K562 (cell line): Measurements from ENCODE around the gene MRPL58. TPM values are rescaled to one million over a fixed set of nuclear protein-coding genes. Genes with fewer than 3 reads are reported as not detected.

ENCODE experiments used
- CBFA2T3 ChIP-seq: fragments of 450-650 bp; IDR thresholded peaks from 2 replicates; pipeline ENCODE4 v1.6.1; 2017
- ESRRB ChIP-seq: fragments of 250-450 bp; sonication (Bioruptor Pico); IDR thresholded peaks from 2 replicates; pipeline ENCODE4 v1.5.0; 2020; ENCODE audit warnings: mild to moderate bottlenecking, moderate library complexity, borderline replicate concordance
- JUND ChIP-seq, 2 experiments: IDR thresholded peaks; 2 replicates in 1 of 2; 3 replicates in 1 of 2; pipeline ENCODE4 v1.6.1; 2011; ENCODE audit warnings: borderline replicate concordance in 2 of 2, low read depth in 2 of 2, low read length in 2 of 2, improper control_type of control experiment in 1 of 2, missing biosample characterization in 1 of 2, missing genetic modification characterization in 1 of 2, missing genetic modification reagents in 1 of 2
- KDM2B ChIP-seq: fragments of 250-450 bp; sonication (Bioruptor Pico); IDR thresholded peaks from 2 replicates; pipeline ENCODE4 v1.8.0; 2021; ENCODE audit warnings: mild to moderate bottlenecking, moderate library complexity
- MIER1 ChIP-seq: fragments of 450-650 bp; IDR thresholded peaks from 2 replicates; pipeline ENCODE4 v1.6.1; 2016; ENCODE audit warnings: antibody characterized with exemption, mild to moderate bottlenecking, low read depth
- MYNN ChIP-seq, 2 experiments: sonication (generic); formaldehyde crosslinking in 1 of 2; IDR thresholded peaks; 2 replicates each; pipeline versions ENCODE4 v1.5.0 to v1.6.1; 2016 to 2020; ENCODE audit warnings: antibody characterized with exemption in 1 of 2, missing genetic modification reagents in 1 of 2
- NONO ChIP-seq, 2 experiments: fragments of 200-400 bp in 1 of 2; fragments of 450-650 bp in 1 of 2; formaldehyde crosslinking in 1 of 2; IDR thresholded peaks; 2 replicates each; pipeline ENCODE4 v1.6.1; 2017; ENCODE audit warnings: low read depth in 2 of 2, mild to moderate bottlenecking in 2 of 2, moderate library complexity in 2 of 2, low read length in 1 of 2
- NUFIP1 ChIP-seq: fragments of 450-650 bp; IDR thresholded peaks from 2 replicates; pipeline ENCODE4 v1.6.1; 2018; ENCODE audit not compliant: partially characterized antibody
- POLR2H ChIP-seq: IDR thresholded peaks from 2 replicates; pipeline ENCODE4 v1.6.1; 2016; ENCODE audit warnings: missing genetic modification characterization, low read depth, mild to moderate bottlenecking, control low read depth, missing compliant biosample characterization, moderate library complexity
- RAD51 ChIP-seq: fragments of 450-650 bp; IDR thresholded peaks from 2 replicates; pipeline ENCODE4 v1.7.1; 2016; ENCODE audit warnings: low read depth, mild to moderate bottlenecking, borderline replicate concordance
- RB1 ChIP-seq: fragments of 450-650 bp; IDR thresholded peaks from 2 replicates; pipeline ENCODE4 v1.6.1; 2017; ENCODE audit warnings: low read depth, mild to moderate bottlenecking
- TRIM24 ChIP-seq, 2 experiments: fragments of 450-650 bp; IDR thresholded peaks; 2 replicates each; pipeline ENCODE4 v1.6.1; 2016
- YBX1 ChIP-seq: fragments of 450-650 bp; IDR thresholded peaks from 2 replicates; pipeline ENCODE4 v1.7.1; 2016; ENCODE audit warnings: mild to moderate bottlenecking
- ZNF586 ChIP-seq: fragments of 450-650 bp; formaldehyde crosslinking; conservative IDR thresholded peaks from 2 replicates; pipeline ENCODE4 v1.4.0; 2020; ENCODE audit warnings: mild to moderate bottlenecking, moderate library complexity
- polyA plus RNA-seq, 8 experiments: library from polyadenylated mRNA; depleted of rRNA in 4 of 8; stranded (reverse) in 5 of 8; unstranded in 3 of 8; fragments of >200 nt; fragmentation: Nextera tagmentation in 2 of 8; fragmentation: Illumina TruSeq in 1 of 8; extraction: Ambion mirVana in 2 of 8; extraction: Trizol in 1 of 8; gene quantifications; 2 replicates each; pipeline versions ENCODE4 v1.2.1 to v1.2.3, GENCODE V29; 2011 to 2014; ENCODE audit warnings: inconsistent platforms in 1 of 8, missing spikeins in 1 of 8
- total RNA-seq, 7 experiments: library from RNA; depleted of rRNA in 6 of 7; stranded (reverse); fragments of >200 nt in 6 of 7; fragmentation: Illumina TruSeq in 2 of 7; extraction: Trizol in 2 of 7; gene quantifications; 2 replicates each; pipeline versions ENCODE4 v1.2.1 to v1.2.3, GENCODE V29; 2011 to 2021; ENCODE audit warnings: low replicate concordance in 1 of 7
- TF ChIP-seq, protein P1 (sequence below): fragments of 450-650 bp; IDR thresholded peaks from 2 replicates; pipeline ENCODE4 v1.6.1; 2016; ENCODE audit warnings: mild to moderate bottlenecking, moderate library complexity

The MRPL58 gene
- total and polyA plus RNA-seq, 9 of the 15 experiments (the other 6 are each of a cell fraction or from before 2014, with no cell fraction given), result 30.8 to 107 (median 72.4) TPM

DNA sequence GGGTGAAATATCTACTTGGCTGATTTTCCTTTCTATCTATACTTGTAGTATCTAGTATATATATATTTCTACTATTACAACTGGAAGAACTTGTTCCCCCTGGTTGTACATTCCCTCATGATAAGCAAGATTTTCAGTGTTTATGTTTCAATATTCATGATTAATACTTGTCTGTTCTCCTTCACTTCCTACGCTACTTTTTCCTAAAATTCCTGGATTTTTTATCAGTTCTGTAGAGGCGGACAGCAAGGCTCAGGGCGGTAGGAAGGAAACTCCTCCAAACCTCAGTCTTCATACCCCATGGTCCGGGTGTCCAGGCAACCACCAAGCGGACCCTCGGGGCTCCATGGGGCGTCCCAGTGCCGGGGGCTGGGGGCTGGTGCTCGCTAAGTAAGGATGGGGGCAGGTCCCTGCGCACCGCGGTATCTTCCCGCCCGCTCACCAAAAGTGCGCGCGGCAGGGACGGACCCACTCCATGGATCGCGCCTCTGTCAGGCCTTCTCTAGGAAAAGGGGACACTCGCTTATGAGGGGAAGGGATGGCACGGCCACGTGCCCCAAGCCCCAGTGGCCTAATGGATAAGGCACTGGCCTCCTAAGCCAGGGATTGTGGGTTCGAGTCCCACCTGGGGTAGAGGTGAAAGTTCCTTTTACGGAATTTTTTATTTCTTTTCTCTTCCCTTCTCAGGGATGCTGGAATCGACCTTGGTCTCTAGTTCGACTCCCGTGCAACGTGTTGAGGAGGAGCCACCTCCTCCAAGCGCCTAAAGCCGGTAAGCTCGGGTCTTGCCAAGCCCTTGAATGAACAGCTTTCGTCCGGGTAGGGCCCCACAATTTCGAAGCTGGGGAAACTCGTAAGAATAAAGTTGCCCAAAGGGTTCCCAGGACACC is 21.1 kb downstream of the MRPL58 start (continued):
- TF ChIP-seq, protein P1, sequence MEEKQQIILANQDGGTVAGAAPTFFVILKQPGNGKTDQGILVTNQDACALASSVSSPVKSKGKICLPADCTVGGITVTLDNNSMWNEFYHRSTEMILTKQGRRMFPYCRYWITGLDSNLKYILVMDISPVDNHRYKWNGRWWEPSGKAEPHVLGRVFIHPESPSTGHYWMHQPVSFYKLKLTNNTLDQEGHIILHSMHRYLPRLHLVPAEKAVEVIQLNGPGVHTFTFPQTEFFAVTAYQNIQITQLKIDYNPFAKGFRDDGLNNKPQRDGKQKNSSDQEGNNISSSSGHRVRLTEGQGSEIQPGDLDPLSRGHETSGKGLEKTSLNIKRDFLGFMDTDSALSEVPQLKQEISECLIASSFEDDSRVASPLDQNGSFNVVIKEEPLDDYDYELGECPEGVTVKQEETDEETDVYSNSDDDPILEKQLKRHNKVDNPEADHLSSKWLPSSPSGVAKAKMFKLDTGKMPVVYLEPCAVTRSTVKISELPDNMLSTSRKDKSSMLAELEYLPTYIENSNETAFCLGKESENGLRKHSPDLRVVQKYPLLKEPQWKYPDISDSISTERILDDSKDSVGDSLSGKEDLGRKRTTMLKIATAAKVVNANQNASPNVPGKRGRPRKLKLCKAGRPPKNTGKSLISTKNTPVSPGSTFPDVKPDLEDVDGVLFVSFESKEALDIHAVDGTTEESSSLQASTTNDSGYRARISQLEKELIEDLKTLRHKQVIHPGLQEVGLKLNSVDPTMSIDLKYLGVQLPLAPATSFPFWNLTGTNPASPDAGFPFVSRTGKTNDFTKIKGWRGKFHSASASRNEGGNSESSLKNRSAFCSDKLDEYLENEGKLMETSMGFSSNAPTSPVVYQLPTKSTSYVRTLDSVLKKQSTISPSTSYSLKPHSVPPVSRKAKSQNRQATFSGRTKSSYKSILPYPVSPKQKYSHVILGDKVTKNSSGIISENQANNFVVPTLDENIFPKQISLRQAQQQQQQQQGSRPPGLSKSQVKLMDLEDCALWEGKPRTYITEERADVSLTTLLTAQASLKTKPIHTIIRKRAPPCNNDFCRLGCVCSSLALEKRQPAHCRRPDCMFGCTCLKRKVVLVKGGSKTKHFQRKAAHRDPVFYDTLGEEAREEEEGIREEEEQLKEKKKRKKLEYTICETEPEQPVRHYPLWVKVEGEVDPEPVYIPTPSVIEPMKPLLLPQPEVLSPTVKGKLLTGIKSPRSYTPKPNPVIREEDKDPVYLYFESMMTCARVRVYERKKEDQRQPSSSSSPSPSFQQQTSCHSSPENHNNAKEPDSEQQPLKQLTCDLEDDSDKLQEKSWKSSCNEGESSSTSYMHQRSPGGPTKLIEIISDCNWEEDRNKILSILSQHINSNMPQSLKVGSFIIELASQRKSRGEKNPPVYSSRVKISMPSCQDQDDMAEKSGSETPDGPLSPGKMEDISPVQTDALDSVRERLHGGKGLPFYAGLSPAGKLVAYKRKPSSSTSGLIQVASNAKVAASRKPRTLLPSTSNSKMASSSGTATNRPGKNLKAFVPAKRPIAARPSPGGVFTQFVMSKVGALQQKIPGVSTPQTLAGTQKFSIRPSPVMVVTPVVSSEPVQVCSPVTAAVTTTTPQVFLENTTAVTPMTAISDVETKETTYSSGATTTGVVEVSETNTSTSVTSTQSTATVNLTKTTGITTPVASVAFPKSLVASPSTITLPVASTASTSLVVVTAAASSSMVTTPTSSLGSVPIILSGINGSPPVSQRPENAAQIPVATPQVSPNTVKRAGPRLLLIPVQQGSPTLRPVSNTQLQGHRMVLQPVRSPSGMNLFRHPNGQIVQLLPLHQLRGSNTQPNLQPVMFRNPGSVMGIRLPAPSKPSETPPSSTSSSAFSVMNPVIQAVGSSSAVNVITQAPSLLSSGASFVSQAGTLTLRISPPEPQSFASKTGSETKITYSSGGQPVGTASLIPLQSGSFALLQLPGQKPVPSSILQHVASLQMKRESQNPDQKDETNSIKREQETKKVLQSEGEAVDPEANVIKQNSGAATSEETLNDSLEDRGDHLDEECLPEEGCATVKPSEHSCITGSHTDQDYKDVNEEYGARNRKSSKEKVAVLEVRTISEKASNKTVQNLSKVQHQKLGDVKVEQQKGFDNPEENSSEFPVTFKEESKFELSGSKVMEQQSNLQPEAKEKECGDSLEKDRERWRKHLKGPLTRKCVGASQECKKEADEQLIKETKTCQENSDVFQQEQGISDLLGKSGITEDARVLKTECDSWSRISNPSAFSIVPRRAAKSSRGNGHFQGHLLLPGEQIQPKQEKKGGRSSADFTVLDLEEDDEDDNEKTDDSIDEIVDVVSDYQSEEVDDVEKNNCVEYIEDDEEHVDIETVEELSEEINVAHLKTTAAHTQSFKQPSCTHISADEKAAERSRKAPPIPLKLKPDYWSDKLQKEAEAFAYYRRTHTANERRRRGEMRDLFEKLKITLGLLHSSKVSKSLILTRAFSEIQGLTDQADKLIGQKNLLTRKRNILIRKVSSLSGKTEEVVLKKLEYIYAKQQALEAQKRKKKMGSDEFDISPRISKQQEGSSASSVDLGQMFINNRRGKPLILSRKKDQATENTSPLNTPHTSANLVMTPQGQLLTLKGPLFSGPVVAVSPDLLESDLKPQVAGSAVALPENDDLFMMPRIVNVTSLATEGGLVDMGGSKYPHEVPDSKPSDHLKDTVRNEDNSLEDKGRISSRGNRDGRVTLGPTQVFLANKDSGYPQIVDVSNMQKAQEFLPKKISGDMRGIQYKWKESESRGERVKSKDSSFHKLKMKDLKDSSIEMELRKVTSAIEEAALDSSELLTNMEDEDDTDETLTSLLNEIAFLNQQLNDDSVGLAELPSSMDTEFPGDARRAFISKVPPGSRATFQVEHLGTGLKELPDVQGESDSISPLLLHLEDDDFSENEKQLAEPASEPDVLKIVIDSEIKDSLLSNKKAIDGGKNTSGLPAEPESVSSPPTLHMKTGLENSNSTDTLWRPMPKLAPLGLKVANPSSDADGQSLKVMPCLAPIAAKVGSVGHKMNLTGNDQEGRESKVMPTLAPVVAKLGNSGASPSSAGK, result peak; percentile 88
- no peak for TF ChIP-seq ESRRB (CRISPR knock-in tag)
- 0 out of 2 replicates have a peak, but pooled peaks have one; percentile 18 for TF ChIP-seq KDM2B (CRISPR knock-in tag)
- peak in 1 of 2 experiments; percentile 19; a peak in 1 of 4 replicates for TF ChIP-seq NONO (IDR thresholded peaks at IDR 0.05; ENCODE audit: low read depth in 2 of 2, low read length in 1 of 2)
- peak; percentile 62 for TF ChIP-seq JUND (IDR thresholded peaks at IDR 0.05; ENCODE audit: borderline replicate concordance, low read depth, low read length)
- peak; percentile 22; the same call in 1 of the 3 replicates for TF ChIP-seq JUND (tag; IDR thresholded peaks at IDR 0.05; ENCODE audit: borderline replicate concordance, low read depth, low read length)
- TF ChIP-seq MIER1, result 0 out of 2 replicates have a peak, but pooled peaks have one; percentile 29
- peak; percentile 99 for TF ChIP-seq POLR2H (tag)
- no peak for TF ChIP-seq ZNF586 (CRISPR knock-in tag)
- TF ChIP-seq NUFIP1, result peak; percentile 55
- no peak for TF ChIP-seq YBX1
- TF ChIP-seq CBFA2T3, result peak; percentile 2; the same call in 1 of the 2 replicates
- peak; percentile 91 for TF ChIP-seq RB1
- TF ChIP-seq RAD51, result peak; percentile 73
- TF ChIP-seq MYNN (IDR thresholded peaks at IDR 0.05), result 0 out of 2 replicates have a peak, but pooled peaks have one; percentile 10
- TF ChIP-seq MYNN (CRISPR knock-in tag; IDR thresholded peaks at IDR 0.05), result no peak
- TF ChIP-seq TRIM24 (IDR thresholded peaks at IDR 0.05), result peak in 1 of 2 experiments; percentile 37; a peak in 1 of 4 replicates
